K562 (cell line): ENCODE data around the gene OSBPL1A. TPM values are rescaled to one million over a fixed set of nuclear protein-coding genes. Genes with fewer than 3 reads are reported as not detected.
A peak's percentile ranks its signal among the peaks of the same experiment; 100 is the strongest.

Experiments used
- CTBP1 ChIP-seq: fragments of 450-650 bp; IDR thresholded peaks from 2 replicates; pipeline ENCODE4 v1.6.1; 2016; ENCODE audit warnings: borderline replicate concordance
- E2F3 ChIP-seq: fragments of 250-450 bp; sonication (Bioruptor Pico); IDR thresholded peaks from 2 replicates; pipeline ENCODE4 v1.4.0; 2020; ENCODE audit warnings: mild to moderate bottlenecking
- ESRRA ChIP-seq: fragments of 450-650 bp; IDR thresholded peaks from 2 replicates; pipeline ENCODE4 v1.6.1; 2014; ENCODE audit warnings: low read depth, mild to moderate bottlenecking, moderate library complexity, borderline replicate concordance
- FOXO4 ChIP-seq: fragments of 450-650 bp; formaldehyde crosslinking; IDR thresholded peaks from 2 replicates; pipeline ENCODE4 v1.4.0; 2020; ENCODE audit warnings: mild to moderate bottlenecking, moderate library complexity
- GMEB1 ChIP-seq: fragments of 250-450 bp; sonication (Bioruptor Pico); IDR thresholded peaks from 2 replicates; pipeline ENCODE4 v1.4.0; 2020; ENCODE audit warnings: mild to moderate bottlenecking
- GTF2A2 ChIP-seq: IDR thresholded peaks from 2 replicates; pipeline ENCODE4 v1.6.1; 2016; ENCODE audit warnings: mild to moderate bottlenecking, missing genetic modification characterization, missing compliant biosample characterization
- HCFC1 ChIP-seq: IDR thresholded peaks from 2 replicates; pipeline ENCODE4 v1.6.1; 2012; ENCODE audit warnings: low read depth, low read length, improper control_type of control experiment
- ILF3 ChIP-seq: fragments of 450-650 bp; IDR thresholded peaks from 2 replicates; pipeline ENCODE4 v1.6.1; 2018; ENCODE audit warnings: antibody characterized with exemption, mild to moderate bottlenecking, moderate library complexity, borderline replicate concordance
- IRF1 ChIP-seq: sonication (generic); formaldehyde crosslinking; IDR thresholded peaks from 2 replicates; pipeline ENCODE4 v1.8.0; 2022; ENCODE audit warnings: missing genetic modification reagents, mild to moderate bottlenecking, borderline replicate concordance
- KLF6 ChIP-seq: fragments of 250-450 bp; sonication (Bioruptor Pico); IDR thresholded peaks from 2 replicates; pipeline ENCODE4 v1.4.0; 2020; ENCODE audit warnings: mild to moderate bottlenecking, moderate library complexity, borderline replicate concordance
- MAFG ChIP-seq: fragments of 450-650 bp; conservative IDR thresholded peaks from 2 replicates; pipeline ENCODE4 v1.6.1; 2016; ENCODE audit warnings: missing genetic modification characterization, missing compliant biosample characterization
- NFATC3 ChIP-seq: fragments of 450-650 bp; IDR thresholded peaks from 2 replicates; pipeline ENCODE4 v1.6.1; 2017; ENCODE audit warnings: mild to moderate bottlenecking
- RBM25 ChIP-seq: fragments of 200-400 bp; formaldehyde crosslinking; IDR thresholded peaks from 2 replicates; pipeline ENCODE4 v1.6.1; 2018; ENCODE audit warnings: low read length, low read depth, moderate library complexity; ENCODE audit not compliant: severe bottlenecking
- SMARCE1 ChIP-seq: fragments of 450-650 bp; IDR thresholded peaks from 2 replicates; pipeline ENCODE4 v1.7.1; 2016; ENCODE audit warnings: mild to moderate bottlenecking
- SRF ChIP-seq, 2 experiments: fragments of 250-450, 450-650 bp in 1 of 2; sonication (Bioruptor Pico) in 1 of 2; sonication (generic) in 1 of 2; formaldehyde crosslinking; IDR thresholded peaks; 2 replicates each; pipeline versions ENCODE4 v1.5.0 to v1.5.1; 2020 to 2022; ENCODE audit warnings: mild to moderate bottlenecking in 1 of 2, missing genetic modification reagents in 1 of 2
- SRSF9 ChIP-seq: fragments of 200-400 bp; formaldehyde crosslinking; IDR thresholded peaks from 2 replicates; pipeline ENCODE4 v1.6.1; 2017; ENCODE audit warnings: low read depth, low read length, borderline replicate concordance
- TSC22D4 ChIP-seq: fragments of 450-650 bp; IDR thresholded peaks from 2 replicates; pipeline ENCODE4 v1.6.1; 2016; ENCODE audit warnings: missing genetic modification characterization, missing biosample characterization, control low read depth
- ZBTB5 ChIP-seq: fragments of 450-650 bp; IDR thresholded peaks from 2 replicates; pipeline ENCODE4 v1.6.1; 2017; ENCODE audit warnings: antibody characterized with exemption
- ZC3H8 ChIP-seq: fragments of 450-650 bp; IDR thresholded peaks from 2 replicates; pipeline ENCODE4 v1.6.1; 2017
- ZNF3 ChIP-seq: fragments of 250-450 bp; sonication (Bioruptor Pico); IDR thresholded peaks from 2 replicates; pipeline ENCODE4 v1.5.0; 2021; ENCODE audit warnings: mild to moderate bottlenecking, moderate library complexity
- ZNF445 ChIP-seq: fragments of 250-450 bp; sonication (Bioruptor Pico); IDR thresholded peaks from 2 replicates; pipeline ENCODE4 v1.4.0; 2020; ENCODE audit warnings: low read depth, mild to moderate bottlenecking, moderate library complexity
- ZNF589 ChIP-seq: fragments of 200-800 bp; sonication (Bioruptor generic); IDR thresholded peaks from 2 replicates; pipeline ENCODE4 v1.6.1; 2016; ENCODE audit warnings: low read depth, missing genetic modification characterization, missing compliant biosample characterization
- ZNF696 ChIP-seq: fragments of 250-450 bp; sonication (Bioruptor Pico); conservative IDR thresholded peaks from 2 replicates; pipeline ENCODE4 v1.4.0; 2020; ENCODE audit warnings: mild to moderate bottlenecking, moderate library complexity
- polyA plus RNA-seq, 8 experiments: library from polyadenylated mRNA; depleted of rRNA in 4 of 8; stranded (reverse) in 5 of 8; unstranded in 3 of 8; fragments of >200 nt; fragmentation: Nextera tagmentation in 2 of 8; fragmentation: Illumina TruSeq in 1 of 8; extraction: Ambion mirVana in 2 of 8; extraction: Trizol in 1 of 8; gene quantifications; 2 replicates each; pipeline versions ENCODE4 v1.2.1 to v1.2.3, GENCODE V29; 2011 to 2014; ENCODE audit warnings: inconsistent platforms in 1 of 8, missing spikeins in 1 of 8
- total RNA-seq, 7 experiments: library from RNA; depleted of rRNA in 6 of 7; stranded (reverse); fragments of >200 nt in 6 of 7; fragmentation: Illumina TruSeq in 2 of 7; extraction: Trizol in 2 of 7; gene quantifications; 2 replicates each; pipeline versions ENCODE4 v1.2.1 to v1.2.3, GENCODE V29; 2011 to 2021; ENCODE audit warnings: low replicate concordance in 1 of 7

OSBPL1A gene
- total and polyA plus RNA-seq, 9 of the 15 experiments (the other 6 are each of a cell fraction or from before 2014, with no cell fraction given): 0.40 to 0.49 TPM; not detected in 7

GRCh38 chr18:24426398-24427294 is 29.0 kb upstream of the OSBPL1A start, which contains the start of gene IMPACT (continued):
- TF ChIP-seq MAFG (tag) (no peak), HCFC1 (peak; percentile 78), ZNF445 (CRISPR knock-in tag) (no peak), ZC3H8 (no peak), RBM25 (peak; percentile 8), ZNF696 (CRISPR knock-in tag) (no peak), KLF6 (CRISPR knock-in tag) (peak; percentile 74; the same call in 1 of the 2 replicates), TSC22D4 (no peak), GMEB1 (CRISPR knock-in tag) (peak; percentile 89), E2F3 (peak; percentile 95), SRSF9 (no peak), GTF2A2 (tag) (no peak; the same call in 1 of the 2 replicates), FOXO4 (CRISPR knock-in tag) (peak; percentile 86; the same call in 1 of the 2 replicates), ZNF589 (peak; percentile 85), ZBTB5 (no peak), SRF (CRISPR knock-in tag; IDR thresholded peaks at IDR 0.05) (peak in 1 of 2 experiments; percentile 40; a peak in 1 of 4 replicates), ZNF3 (no peak), NFATC3 (no peak), SMARCE1 (no peak), CTBP1 (peak; percentile 80), IRF1 (CRISPR knock-in tag) (no peak), ILF3 (no peak), ESRRA (peak; percentile 49; the same call in 1 of the 2 replicates)
